WTC11 (cell line): Measurements from ENCODE around the gene GHRHR. TPM values are rescaled to one million over a fixed set of nuclear protein-coding genes. Genes with fewer than 3 reads are reported as not detected.

Experiments
- ATAC-seq: fragments of 200-7000 bp; cut with Tn5 transposase; 2 replicates; pipeline ENCODE4 v1.10.0; 2021; ENCODE audit warnings: mild to moderate bottlenecking, moderate library complexity
- CTCF ChIA-PET: fragments of 300-600 bp; sonication (Branson Sonifier 250); formaldehyde crosslinking; loops from one replicate; lab custom pipeline; 2021; ENCODE audit warnings: antibody characterized with exemption; lab: Charles Lee
- POLR2A ChIA-PET: fragments of 350-600 bp; sonication (Branson Sonifier 250); formaldehyde crosslinking; loops from one replicate; lab custom pipeline; 2021; ENCODE audit warnings: antibody characterized with exemption; lab: Charles Lee
- DNase-seq: peaks from one replicate; pipeline ENCODE4 v3.0.0; 2021; ENCODE audit warnings: low spot score
- H3K27ac Mint-ChIP-seq: 2 replicates; pipeline ENCODE4 v1.8.0; 2021; ENCODE audit warnings: mixed read lengths
- H3K27me3 Mint-ChIP-seq: 2 replicates; pipeline ENCODE4 v1.8.0; 2021; ENCODE audit warnings: low read depth, mild to moderate bottlenecking, moderate library complexity, mixed read lengths
- H3K36me3 Mint-ChIP-seq: 2 replicates; pipeline ENCODE4 v1.8.0; 2021; ENCODE audit warnings: mixed read lengths
- H3K4me1 Mint-ChIP-seq: 2 replicates; pipeline ENCODE4 v1.8.0; 2022; ENCODE audit warnings: mixed read lengths
- H3K4me3 Mint-ChIP-seq: 2 replicates; pipeline ENCODE4 v1.8.0; 2021; ENCODE audit warnings: mild to moderate bottlenecking, moderate library complexity, mixed read lengths
- H3K9me3 Mint-ChIP-seq: 2 replicates; pipeline ENCODE4 v1.8.0; 2021; ENCODE audit warnings: mixed read lengths
- ATF1 ChIP-seq: sonication (generic); formaldehyde crosslinking; IDR thresholded peaks from 2 replicates; pipeline ENCODE4 v1.8.1; 2023; ENCODE audit warnings: mild to moderate bottlenecking, moderate library complexity, missing genetic modification reagents
- CBFB ChIP-seq: sonication (generic); formaldehyde crosslinking; IDR thresholded peaks from 2 replicates; pipeline ENCODE4 v1.8.1; 2022; ENCODE audit warnings: mild to moderate bottlenecking, low read depth, missing genetic modification reagents
- CREM ChIP-seq: sonication (generic); formaldehyde crosslinking; IDR thresholded peaks from 2 replicates; pipeline ENCODE4 v1.8.1; 2022; ENCODE audit warnings: mild to moderate bottlenecking, missing genetic modification reagents, moderate library complexity
- ELF4 ChIP-seq: sonication (generic); formaldehyde crosslinking; IDR thresholded peaks from 2 replicates; pipeline ENCODE4 v1.8.1; 2022; ENCODE audit warnings: low read depth, mild to moderate bottlenecking, moderate library complexity, missing genetic modification reagents
- ESRRA ChIP-seq: sonication (generic); formaldehyde crosslinking; IDR thresholded peaks from 2 replicates; pipeline ENCODE4 v1.8.1; 2022; ENCODE audit warnings: mild to moderate bottlenecking, missing genetic modification reagents, borderline replicate concordance
- FOXP1 ChIP-seq: sonication (generic); formaldehyde crosslinking; IDR thresholded peaks from 2 replicates; pipeline ENCODE4 v1.8.0; 2022; ENCODE audit warnings: missing genetic modification reagents, mild to moderate bottlenecking, moderate library complexity, borderline replicate concordance
- GTF2I ChIP-seq: fragments of 250-450 bp; sonication (Bioruptor Pico); conservative IDR thresholded peaks from 2 replicates; pipeline ENCODE4 v1.4.0; 2021; ENCODE audit warnings: mild to moderate bottlenecking
- HMGA2 ChIP-seq: fragments of 250-450 bp; sonication (Bioruptor Pico); IDR thresholded peaks from 2 replicates; pipeline ENCODE4 v1.4.0; 2021; ENCODE audit warnings: mild to moderate bottlenecking, moderate library complexity
- IRF2 ChIP-seq: sonication (generic); formaldehyde crosslinking; IDR thresholded peaks from 2 replicates; pipeline ENCODE4 v1.8.0; 2022; ENCODE audit warnings: low read depth, missing genetic modification reagents, borderline replicate concordance
- MYBL2 ChIP-seq: sonication (generic); formaldehyde crosslinking; IDR thresholded peaks from 2 replicates; pipeline ENCODE4 v1.8.1; 2023; ENCODE audit warnings: mild to moderate bottlenecking, moderate library complexity, missing genetic modification reagents
- NR1H2 ChIP-seq: sonication (generic); formaldehyde crosslinking; IDR thresholded peaks from 2 replicates; pipeline ENCODE4 v1.9.0; 2021; ENCODE audit warnings: mild to moderate bottlenecking, moderate library complexity, missing genetic modification reagents
- NR2C2 ChIP-seq: sonication (generic); formaldehyde crosslinking; IDR thresholded peaks from 2 replicates; pipeline ENCODE4 v1.8.0; 2022; ENCODE audit warnings: mild to moderate bottlenecking, missing genetic modification reagents
- SMAD4 ChIP-seq: sonication (generic); formaldehyde crosslinking; IDR thresholded peaks from 2 replicates; pipeline ENCODE4 v1.8.0; 2022; ENCODE audit warnings: mild to moderate bottlenecking, missing genetic modification reagents
- SP1 ChIP-seq: sonication (generic); formaldehyde crosslinking; conservative IDR thresholded peaks from 2 replicates; pipeline ENCODE4 v1.8.1; 2022; ENCODE audit warnings: missing genetic modification reagents
- TEAD4 ChIP-seq: sonication (generic); formaldehyde crosslinking; IDR thresholded peaks from 2 replicates; pipeline ENCODE4 v1.8.0; 2022; ENCODE audit warnings: mild to moderate bottlenecking, missing genetic modification reagents
- TP53 ChIP-seq: sonication (generic); formaldehyde crosslinking; IDR thresholded peaks from 2 replicates; pipeline ENCODE4 v1.8.1; 2023; ENCODE audit warnings: mild to moderate bottlenecking, missing genetic modification reagents
- ZNF138 ChIP-seq: sonication (generic); formaldehyde crosslinking; conservative IDR thresholded peaks from 2 replicates; pipeline ENCODE4 v1.8.1; 2022; ENCODE audit warnings: mild to moderate bottlenecking, moderate library complexity, missing genetic modification reagents
- ZNF219 ChIP-seq: sonication (generic); formaldehyde crosslinking; IDR thresholded peaks from 2 replicates; pipeline ENCODE4 v1.8.0; 2023; ENCODE audit warnings: missing genetic modification reagents, mild to moderate bottlenecking, borderline replicate concordance
- ZNF317 ChIP-seq: sonication (generic); formaldehyde crosslinking; IDR thresholded peaks from 2 replicates; pipeline ENCODE4 v1.8.1; 2023; ENCODE audit warnings: low read depth, mild to moderate bottlenecking, moderate library complexity, missing genetic modification reagents, borderline replicate concordance
- ZNF423 ChIP-seq: fragments of 250-450 bp; sonication (Bioruptor Pico); IDR thresholded peaks from 2 replicates; pipeline ENCODE4 v2.1.2; 2022; ENCODE audit warnings: mild to moderate bottlenecking, moderate library complexity
- total RNA-seq: library from RNA; stranded (reverse); gene quantifications from 3 replicates; pipeline ENCODE4 v1.2.3, GENCODE V29; 2021
- TF ChIP-seq, protein P1 (sequence below): sonication (generic); formaldehyde crosslinking; IDR thresholded peaks from 2 replicates; pipeline ENCODE4 v1.8.1; 2023; ENCODE audit warnings: mild to moderate bottlenecking, moderate library complexity, missing genetic modification reagents
- TF ChIP-seq, protein P2 (sequence below): fragments of 250-450 bp; sonication (Bioruptor Pico); conservative IDR thresholded peaks from 2 replicates; pipeline ENCODE4 v1.9.0; 2021; ENCODE audit warnings: mild to moderate bottlenecking
- TF ChIP-seq, protein P3 (sequence below): sonication (generic); formaldehyde crosslinking; IDR thresholded peaks from 2 replicates; pipeline ENCODE4 v1.8.0; 2022; ENCODE audit warnings: mild to moderate bottlenecking, missing genetic modification reagents
- TF ChIP-seq, protein P4 (sequence below): fragments of 250-450 bp; sonication (Bioruptor Pico); IDR thresholded peaks from 2 replicates; pipeline ENCODE4 v1.9.0; 2021; ENCODE audit warnings: mild to moderate bottlenecking
- TF ChIP-seq, protein P5 (sequence below): sonication (generic); formaldehyde crosslinking; IDR thresholded peaks from 2 replicates; pipeline ENCODE4 v1.8.1; 2022; ENCODE audit warnings: low read depth, missing genetic modification reagents, borderline replicate concordance
- TF ChIP-seq, protein P6 (sequence below): sonication (generic); formaldehyde crosslinking; IDR thresholded peaks from 2 replicates; pipeline ENCODE4 v1.8.1; 2023; ENCODE audit warnings: mild to moderate bottlenecking, missing genetic modification reagents, moderate library complexity

GHRHR gene
- total RNA-seq, 1 experiment from 2014 or later: 5.0 TPM

DNA sequence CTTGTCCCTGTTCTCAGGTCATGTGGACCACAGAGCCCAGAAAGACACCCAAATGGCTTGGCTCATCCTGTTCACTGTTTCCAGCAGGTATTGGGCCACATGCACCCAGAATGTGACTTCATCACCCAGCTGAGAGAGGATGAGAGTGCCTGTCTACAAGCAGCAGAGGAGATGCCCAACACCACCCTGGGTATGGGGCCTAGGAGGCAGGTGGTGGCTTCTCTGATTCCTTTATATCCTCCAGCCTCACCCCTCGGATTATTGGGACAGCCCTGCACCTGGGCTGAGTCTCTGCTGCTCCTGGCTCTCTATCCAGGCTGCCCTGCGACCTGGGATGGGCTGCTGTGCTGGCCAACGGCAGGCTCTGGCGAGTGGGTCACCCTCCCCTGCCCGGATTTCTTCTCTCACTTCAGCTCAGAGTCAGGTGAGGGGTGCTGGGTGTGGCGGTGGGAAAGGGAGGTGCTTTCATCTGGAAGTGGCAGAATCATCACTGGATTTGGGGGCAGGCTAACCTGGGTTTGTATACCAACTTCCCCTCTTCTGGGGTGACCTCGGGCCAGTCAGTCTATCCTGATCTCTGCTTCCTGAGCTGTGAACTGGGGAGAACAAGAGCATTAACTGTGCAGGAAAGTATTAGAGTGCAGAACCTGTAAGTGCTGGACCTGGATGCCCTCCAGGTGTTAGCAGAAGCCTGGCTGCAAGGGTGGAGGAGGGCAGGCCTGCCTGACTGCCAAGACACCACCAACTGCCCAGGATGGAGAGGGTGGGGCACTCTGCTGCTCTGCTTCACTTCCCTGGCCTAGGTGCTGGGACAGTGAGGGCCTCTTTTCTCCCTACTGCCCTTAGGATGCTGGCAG lies 5.2 kb downstream of the GHRHR start:
- no peaks in the 10 kb centered on the region for H3K9me3 Mint-ChIP-seq
- no peaks in the 10 kb centered on the region; the same call in 1 of the 2 replicates for H3K27me3 Mint-ChIP-seq
- no peak for TF ChIP-seq NR1H2 (CRISPR knock-in tag)
- TF ChIP-seq ZNF317: no peak
- no peak for TF ChIP-seq TEAD4 (CRISPR knock-in tag)
- no peak for TF ChIP-seq MYBL2 (CRISPR knock-in tag)
- TF ChIP-seq IRF2 (CRISPR knock-in tag): no peak
- TF ChIP-seq, protein P1, sequence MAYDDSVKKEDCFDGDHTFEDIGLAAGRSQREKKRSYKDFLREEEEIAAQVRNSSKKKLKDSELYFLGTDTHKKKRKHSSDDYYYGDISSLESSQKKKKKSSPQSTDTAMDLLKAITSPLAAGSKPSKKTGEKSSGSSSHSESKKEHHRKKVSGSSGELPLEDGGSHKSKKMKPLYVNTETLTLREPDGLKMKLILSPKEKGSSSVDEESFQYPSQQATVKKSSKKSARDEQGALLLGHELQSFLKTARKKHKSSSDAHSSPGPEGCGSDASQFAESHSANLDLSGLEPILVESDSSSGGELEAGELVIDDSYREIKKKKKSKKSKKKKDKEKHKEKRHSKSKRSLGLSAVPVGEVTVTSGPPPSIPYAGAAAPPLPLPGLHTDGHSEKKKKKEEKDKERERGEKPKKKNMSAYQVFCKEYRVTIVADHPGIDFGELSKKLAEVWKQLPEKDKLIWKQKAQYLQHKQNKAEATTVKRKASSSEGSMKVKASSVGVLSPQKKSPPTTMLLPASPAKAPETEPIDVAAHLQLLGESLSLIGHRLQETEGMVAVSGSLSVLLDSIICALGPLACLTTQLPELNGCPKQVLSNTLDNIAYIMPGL (CRISPR knock-in tag): no peak
- no peak for TF ChIP-seq ZNF423 (CRISPR knock-in tag)
- TF ChIP-seq, protein P2, sequence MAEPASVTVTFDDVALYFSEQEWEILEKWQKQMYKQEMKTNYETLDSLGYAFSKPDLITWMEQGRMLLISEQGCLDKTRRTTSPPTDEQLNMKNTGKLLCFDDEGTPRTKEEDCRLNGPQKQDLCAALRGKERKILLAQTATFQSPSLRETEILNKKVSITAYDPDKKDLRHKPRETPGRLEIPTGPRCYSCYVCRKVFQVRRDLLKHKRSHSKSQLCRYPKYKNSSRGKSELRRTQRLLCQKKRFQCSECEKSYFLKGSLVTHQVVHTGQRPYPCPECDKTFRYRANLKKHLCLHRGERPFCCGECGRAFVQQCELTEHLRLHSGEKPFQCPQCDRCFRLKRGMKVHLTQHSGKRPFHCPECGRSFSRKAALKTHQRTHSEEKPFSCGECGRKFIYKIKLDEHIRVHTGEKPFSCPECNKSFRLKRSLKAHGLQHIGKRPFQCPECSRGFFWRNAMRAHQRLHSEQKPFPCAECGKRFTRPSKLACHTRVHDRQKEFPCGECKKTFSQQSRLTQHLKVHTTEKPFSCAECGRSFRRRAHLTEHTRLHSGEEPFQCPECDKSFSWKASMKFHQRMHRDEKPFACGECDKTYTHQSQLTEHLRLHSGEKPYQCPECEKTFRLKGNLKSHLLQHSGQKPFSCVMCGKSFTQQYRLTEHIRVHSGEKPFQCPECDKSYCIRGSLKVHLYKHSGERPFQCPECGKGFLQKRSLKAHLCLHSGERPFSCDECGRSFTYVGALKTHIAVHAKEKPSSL (CRISPR knock-in tag): no peak
- TF ChIP-seq ATF1: no peak
- TF ChIP-seq GTF2I: no peak
- no peak for TF ChIP-seq NR2C2 (CRISPR knock-in tag)
- TF ChIP-seq SMAD4 (CRISPR knock-in tag): no peak
- DNase-seq (no peak), ATAC-seq (no peak)
- H3K36me3 Mint-ChIP-seq: no peaks in the 10 kb centered on the region
- no peak overlapping the region for H3K4me3 Mint-ChIP-seq
- POLR2A ChIA-PET: no interaction called here
- peaks cover 7% of the 10 kb centered on the region for H3K4me1 Mint-ChIP-seq
- CTCF ChIA-PET: interaction anchor here (1.2 to 8.0 kb wide), 4 partner anchors 16 to 154 kb away, joined by 4 to 107 read pairs (median 42); no protein-coding TSS in a partner anchor
- no peak overlapping the region for H3K27ac Mint-ChIP-seq

DNA sequence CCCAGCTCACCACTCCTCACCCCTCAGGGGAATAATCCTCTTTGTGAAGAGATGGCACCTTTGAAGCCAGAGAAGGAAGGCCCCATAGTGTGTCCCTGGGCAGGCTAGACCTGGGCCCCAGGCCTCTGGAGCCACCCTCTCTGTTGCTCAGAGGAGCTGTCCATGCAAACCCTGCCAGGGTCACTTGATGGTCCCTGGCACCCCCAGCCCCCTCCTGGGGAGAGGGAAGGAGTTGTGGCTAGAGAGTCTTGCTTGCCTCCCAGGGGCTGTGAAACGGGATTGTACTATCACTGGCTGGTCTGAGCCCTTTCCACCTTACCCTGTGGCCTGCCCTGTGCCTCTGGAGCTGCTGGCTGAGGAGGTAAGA lies 5.8 kb downstream of the GHRHR start:
- ATAC-seq: no peak
- H3K36me3 Mint-ChIP-seq: no peaks in the 10 kb centered on the region
- no peak overlapping the region for H3K27ac Mint-ChIP-seq
- DNase-seq: no peak
- no peaks in the 10 kb centered on the region for H3K9me3 Mint-ChIP-seq
- ChIA-PET CTCF (interaction anchor here (1.2 to 8.0 kb wide), 7 partner anchors 15 to 159 kb away, joined by 4 to 107 read pairs (median 14); no protein-coding TSS in a partner anchor), POLR2A (no interaction called here)
- H3K27me3 Mint-ChIP-seq: no peaks in the 10 kb centered on the region; the same call in 1 of the 2 replicates
- H3K4me3 Mint-ChIP-seq: no peak overlapping the region
- peaks cover 8% of the 10 kb centered on the region for H3K4me1 Mint-ChIP-seq
- TF ChIP-seq ZNF138 (CRISPR knock-in tag) (no peak), SP1 (CRISPR knock-in tag) (no peak), CBFB (CRISPR knock-in tag) (no peak), NR1H2 (CRISPR knock-in tag) (no peak), CREM (no peak), FOXP1 (CRISPR knock-in tag) (no peak), TP53 (CRISPR knock-in tag) (no peak), NR2C2 (CRISPR knock-in tag) (no peak), ESRRA (CRISPR knock-in tag) (no peak), ELF4 (CRISPR knock-in tag) (no peak), ZNF317 (no peak), HMGA2 (CRISPR knock-in tag) (no peak), ZNF219 (CRISPR knock-in tag) (no peak)
- TF ChIP-seq, protein P3, sequence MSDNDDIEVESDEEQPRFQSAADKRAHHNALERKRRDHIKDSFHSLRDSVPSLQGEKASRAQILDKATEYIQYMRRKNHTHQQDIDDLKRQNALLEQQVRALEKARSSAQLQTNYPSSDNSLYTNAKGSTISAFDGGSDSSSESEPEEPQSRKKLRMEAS (CRISPR knock-in tag): no peak
- TF ChIP-seq, protein P4, sequence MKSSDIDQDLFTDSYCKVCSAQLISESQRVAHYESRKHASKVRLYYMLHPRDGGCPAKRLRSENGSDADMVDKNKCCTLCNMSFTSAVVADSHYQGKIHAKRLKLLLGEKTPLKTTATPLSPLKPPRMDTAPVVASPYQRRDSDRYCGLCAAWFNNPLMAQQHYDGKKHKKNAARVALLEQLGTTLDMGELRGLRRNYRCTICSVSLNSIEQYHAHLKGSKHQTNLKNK (CRISPR knock-in tag): no peak
- TF ChIP-seq, protein P5, sequence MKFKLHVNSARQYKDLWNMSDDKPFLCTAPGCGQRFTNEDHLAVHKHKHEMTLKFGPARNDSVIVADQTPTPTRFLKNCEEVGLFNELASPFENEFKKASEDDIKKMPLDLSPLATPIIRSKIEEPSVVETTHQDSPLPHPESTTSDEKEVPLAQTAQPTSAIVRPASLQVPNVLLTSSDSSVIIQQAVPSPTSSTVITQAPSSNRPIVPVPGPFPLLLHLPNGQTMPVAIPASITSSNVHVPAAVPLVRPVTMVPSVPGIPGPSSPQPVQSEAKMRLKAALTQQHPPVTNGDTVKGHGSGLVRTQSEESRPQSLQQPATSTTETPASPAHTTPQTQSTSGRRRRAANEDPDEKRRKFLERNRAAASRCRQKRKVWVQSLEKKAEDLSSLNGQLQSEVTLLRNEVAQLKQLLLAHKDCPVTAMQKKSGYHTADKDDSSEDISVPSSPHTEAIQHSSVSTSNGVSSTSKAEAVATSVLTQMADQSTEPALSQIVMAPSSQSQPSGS (CRISPR knock-in tag): no peak
- TF ChIP-seq, protein P6, sequence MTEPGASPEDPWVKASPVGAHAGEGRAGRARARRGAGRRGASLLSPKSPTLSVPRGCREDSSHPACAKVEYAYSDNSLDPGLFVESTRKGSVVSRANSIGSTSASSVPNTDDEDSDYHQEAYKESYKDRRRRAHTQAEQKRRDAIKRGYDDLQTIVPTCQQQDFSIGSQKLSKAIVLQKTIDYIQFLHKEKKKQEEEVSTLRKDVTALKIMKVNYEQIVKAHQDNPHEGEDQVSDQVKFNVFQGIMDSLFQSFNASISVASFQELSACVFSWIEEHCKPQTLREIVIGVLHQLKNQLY (CRISPR knock-in tag): no peak
